SU-DHL-6 (cell line): ENCODE results near the gene BZW1.

Experiments used
- CTCF ChIP-seq: fragments of 200-600 bp; sonication (generic); IDR thresholded peaks from one replicate; pipeline ENCODE4 v1.5.1; 2017; ENCODE audit warnings: antibody characterized with exemption, mild to moderate bottlenecking, low read length, moderate library complexity; ENCODE audit not compliant: insufficient read depth, poor library complexity, severe bottlenecking
- EZH2phosphoT487 ChIP-seq: fragments of 200-600 bp; sonication (generic), shearing (Covaris generic); conservative IDR thresholded peaks from 2 replicates; pipeline ENCODE4 v1.6.1; 2018; ENCODE audit warnings: mild to moderate bottlenecking, antibody characterized with exemption, low read length, moderate library complexity, mixed read lengths

DNA sequence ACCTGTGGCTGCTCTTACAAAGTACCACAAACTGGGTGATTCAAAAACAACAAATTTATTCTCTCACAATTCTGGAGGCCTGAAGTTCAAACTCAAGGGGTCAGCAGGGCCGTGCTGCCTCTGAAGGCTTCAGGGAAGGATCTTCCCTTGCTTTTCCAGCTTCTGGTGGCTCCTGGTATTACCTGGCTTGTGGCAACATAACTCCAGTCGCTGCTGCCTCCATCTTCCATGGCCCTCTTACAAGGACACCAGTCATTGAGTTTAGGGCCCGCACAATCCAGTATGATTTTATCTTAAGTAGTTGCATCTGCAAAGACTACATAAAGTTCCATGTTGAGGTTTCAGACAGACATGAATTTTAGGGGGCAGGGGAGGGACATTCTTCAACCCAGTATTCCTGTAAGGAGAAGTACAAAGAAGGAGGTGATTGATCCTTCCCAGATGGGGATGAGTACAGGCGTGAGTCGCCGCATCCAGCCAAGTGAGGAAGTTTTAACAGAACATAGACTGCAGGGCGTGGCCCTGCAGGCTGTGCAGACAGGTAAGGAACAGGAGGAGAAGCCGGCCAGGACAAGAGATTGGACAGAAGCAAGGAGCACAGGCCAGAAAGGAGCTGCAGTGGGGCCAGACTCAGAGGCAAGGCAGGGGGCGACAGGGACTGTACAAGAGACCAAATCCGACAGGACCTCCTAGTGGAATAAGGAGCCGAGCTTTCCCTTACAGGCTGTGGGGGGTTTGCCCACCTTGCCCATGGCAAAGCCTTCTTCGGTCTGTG, 44.4 kb upstream of the BZW1 start:
- TF ChIP-seq CTCF (no peak), EZH2phosphoT487 (no peak)
